HFFc6 (cell line): ENCODE results near the gene FANK1. TPM values are rescaled to one million over a fixed set of nuclear protein-coding genes. Genes with fewer than 3 reads are reported as not detected.

Source experiments
- DNase-seq: peaks from one replicate; pipeline ENCODE4 v3.0.0-alpha.2; 2018
- H3K27ac Mint-ChIP-seq: 2 replicates; pipeline ENCODE4 v1.8.0; 2020; ENCODE audit warnings: mild to moderate bottlenecking, mixed read lengths
- H3K27me3 Mint-ChIP-seq: 2 replicates; pipeline ENCODE4 v1.8.0; 2021; ENCODE audit warnings: mild to moderate bottlenecking, moderate library complexity, mixed read lengths; ENCODE audit not compliant: insufficient read depth
- H3K36me3 Mint-ChIP-seq: 2 replicates; pipeline ENCODE4 v1.8.0; 2021; ENCODE audit warnings: low read depth, mixed read lengths
- H3K4me1 Mint-ChIP-seq: 2 replicates; pipeline ENCODE4 v1.8.0; 2020; ENCODE audit warnings: low read depth, mixed read lengths
- H3K4me3 Mint-ChIP-seq: 2 replicates; pipeline ENCODE4 v1.8.0; 2020; ENCODE audit warnings: mild to moderate bottlenecking, moderate library complexity, mixed read lengths
- H3K9me3 Mint-ChIP-seq: 2 replicates; pipeline ENCODE4 v1.8.0; 2020; ENCODE audit warnings: mild to moderate bottlenecking, mixed read lengths
- total RNA-seq, 6 experiments: library from RNA; stranded (reverse); fragmentation: NEBNext Ultra II Directional; extraction: Animal tissue kit (Norgen Biotek cat#: 25700); gene quantifications; 2 replicates in 1 of 6; 3 replicates in 5 of 6; pipeline ENCODE4 v1.2.3, GENCODE V29; 2021
- TF ChIP-seq, protein P1 (sequence below): fragments of 200-600 bp; sonication (generic); IDR thresholded peaks from 2 replicates; pipeline ENCODE4 v1.5.0; 2021; ENCODE audit warnings: antibody characterized with exemption, mild to moderate bottlenecking

Gene FANK1
- total RNA-seq, 6 experiments from 2014 or later = 0.50 to 1.4 (median 0.88) TPM

DNA sequence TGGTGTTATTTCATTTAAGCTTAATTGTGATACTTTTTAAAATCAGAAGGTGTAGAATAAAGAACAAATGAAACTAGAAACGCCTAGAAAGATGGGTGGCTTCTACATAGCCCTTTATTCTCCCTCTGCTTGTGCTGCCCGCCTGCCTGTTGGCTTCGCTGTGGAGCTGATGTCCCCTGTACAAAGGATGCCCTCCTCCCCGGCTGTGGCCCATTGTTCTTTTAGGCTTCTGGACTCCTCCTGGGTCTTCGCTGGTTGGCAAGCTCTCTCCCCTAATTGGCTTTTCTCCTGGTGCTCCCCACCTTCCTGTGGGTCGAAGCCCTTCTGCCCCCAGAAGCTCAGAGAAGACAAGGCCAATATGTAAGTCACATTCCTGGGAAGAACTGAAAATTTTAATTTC, 98.2 kb downstream of the FANK1 start:
- no peak overlapping the region for H3K4me3 Mint-ChIP-seq
- no peak for DNase-seq
- TF ChIP-seq, protein P1, sequence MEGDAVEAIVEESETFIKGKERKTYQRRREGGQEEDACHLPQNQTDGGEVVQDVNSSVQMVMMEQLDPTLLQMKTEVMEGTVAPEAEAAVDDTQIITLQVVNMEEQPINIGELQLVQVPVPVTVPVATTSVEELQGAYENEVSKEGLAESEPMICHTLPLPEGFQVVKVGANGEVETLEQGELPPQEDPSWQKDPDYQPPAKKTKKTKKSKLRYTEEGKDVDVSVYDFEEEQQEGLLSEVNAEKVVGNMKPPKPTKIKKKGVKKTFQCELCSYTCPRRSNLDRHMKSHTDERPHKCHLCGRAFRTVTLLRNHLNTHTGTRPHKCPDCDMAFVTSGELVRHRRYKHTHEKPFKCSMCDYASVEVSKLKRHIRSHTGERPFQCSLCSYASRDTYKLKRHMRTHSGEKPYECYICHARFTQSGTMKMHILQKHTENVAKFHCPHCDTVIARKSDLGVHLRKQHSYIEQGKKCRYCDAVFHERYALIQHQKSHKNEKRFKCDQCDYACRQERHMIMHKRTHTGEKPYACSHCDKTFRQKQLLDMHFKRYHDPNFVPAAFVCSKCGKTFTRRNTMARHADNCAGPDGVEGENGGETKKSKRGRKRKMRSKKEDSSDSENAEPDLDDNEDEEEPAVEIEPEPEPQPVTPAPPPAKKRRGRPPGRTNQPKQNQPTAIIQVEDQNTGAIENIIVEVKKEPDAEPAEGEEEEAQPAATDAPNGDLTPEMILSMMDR = no peak
- no peaks in the 10 kb centered on the region for H3K9me3 Mint-ChIP-seq
- H3K36me3 Mint-ChIP-seq = peaks cover 5% of the 10 kb centered on the region; the same call in 1 of the 2 replicates
- H3K27ac Mint-ChIP-seq = no peak overlapping the region
- peaks cover 13% of the 10 kb centered on the region for H3K4me1 Mint-ChIP-seq
- peaks cover 9% of the 10 kb centered on the region for H3K27me3 Mint-ChIP-seq

DNA sequence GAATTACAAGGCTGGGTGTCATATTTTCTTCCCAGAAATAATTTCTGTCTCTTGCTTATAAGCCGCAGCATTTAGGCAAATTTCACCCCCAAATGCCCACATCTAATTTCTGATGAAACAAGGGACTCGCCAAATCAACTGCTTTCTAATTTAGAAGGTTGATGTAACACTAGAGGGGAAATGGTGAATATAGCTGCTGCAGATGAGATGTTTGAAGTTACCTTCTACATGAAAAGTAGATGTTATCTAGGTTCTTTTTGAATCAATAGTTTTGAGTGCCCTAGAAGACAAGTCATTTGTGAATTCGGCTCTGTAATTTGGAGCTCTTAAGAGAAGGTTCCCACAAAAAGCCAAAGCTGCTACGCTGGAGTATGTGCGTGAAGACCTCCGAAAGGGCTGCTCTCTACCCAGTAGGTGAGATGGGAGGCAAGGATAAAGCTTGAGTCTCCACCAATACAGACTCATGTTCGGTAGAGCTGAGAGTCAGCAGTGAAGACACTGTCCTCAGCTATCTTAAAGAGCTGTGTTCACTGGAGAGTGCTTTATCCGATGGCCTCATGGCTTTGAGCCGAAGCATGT, 99.5 kb downstream of the FANK1 start:
- DNase-seq = no peak
- Mint-ChIP-seq H3K27ac (no peak overlapping the region), H3K4me1 (peaks cover 17% of the 10 kb centered on the region), H3K9me3 (no peaks in the 10 kb centered on the region), H3K27me3 (peaks cover 8% of the 10 kb centered on the region), H3K4me3 (no peak overlapping the region), H3K36me3 (0 out of 2 replicates have a peak, but pooled peaks cover under 1% of the 10 kb centered on the region)
- TF ChIP-seq, protein P1 = no peak

DNA sequence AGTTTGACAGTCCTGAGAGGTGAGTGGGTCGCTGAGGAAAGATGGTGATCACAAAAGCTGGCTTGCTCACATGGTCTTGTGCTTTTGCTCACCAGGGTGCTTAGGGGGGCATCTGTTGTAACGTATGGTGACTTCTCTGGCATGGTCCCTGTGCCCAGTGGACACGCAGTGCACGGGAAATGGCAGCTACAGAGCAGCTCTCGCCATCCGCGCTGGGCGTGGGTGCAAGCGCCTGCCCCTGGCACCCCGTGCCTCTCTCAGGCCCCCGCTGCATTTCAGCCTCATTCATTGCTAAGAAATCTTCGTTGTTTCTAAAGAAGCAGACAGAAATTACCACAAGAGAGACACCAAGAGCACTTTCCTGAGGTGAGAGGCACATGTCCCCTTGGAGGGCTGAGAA, 101.2 kb downstream of the FANK1 start:
- H3K27ac Mint-ChIP-seq = no peak overlapping the region
- DNase-seq = no peak
- H3K4me3 Mint-ChIP-seq = no peak overlapping the region
- peaks cover 8% of the 10 kb centered on the region for H3K4me1 Mint-ChIP-seq
- H3K27me3 Mint-ChIP-seq = peaks cover 8% of the 10 kb centered on the region
- H3K9me3 Mint-ChIP-seq = no peaks in the 10 kb centered on the region
- no peaks in the 10 kb centered on the region for H3K36me3 Mint-ChIP-seq
- TF ChIP-seq, protein P1 = no peak

DNA sequence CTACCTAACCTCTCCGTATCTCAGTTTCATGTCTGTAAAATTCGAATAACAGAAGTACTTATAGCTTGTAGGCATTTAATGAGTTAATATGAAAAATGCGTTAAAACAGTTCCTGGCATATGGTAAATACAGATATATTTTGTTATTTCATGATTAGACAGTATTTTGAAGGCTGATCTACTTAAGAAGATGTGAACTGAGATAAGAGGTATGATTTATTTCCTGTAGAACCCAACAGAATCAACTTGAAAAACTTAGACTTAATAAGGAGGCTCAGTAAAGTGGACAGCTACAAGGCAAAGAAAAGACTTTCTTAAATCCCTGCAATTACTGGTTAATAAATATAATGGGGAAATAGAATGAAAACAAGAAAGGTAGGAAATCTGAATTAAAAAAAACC, 103.3 kb downstream of the FANK1 start:
- H3K36me3 Mint-ChIP-seq = no peaks in the 10 kb centered on the region
- H3K4me3 Mint-ChIP-seq = no peak overlapping the region
- peaks cover 8% of the 10 kb centered on the region for H3K4me1 Mint-ChIP-seq
- H3K9me3 Mint-ChIP-seq = no peaks in the 10 kb centered on the region
- H3K27ac Mint-ChIP-seq = no peak overlapping the region
- TF ChIP-seq, protein P1 = no peak
- H3K27me3 Mint-ChIP-seq = peaks cover 7% of the 10 kb centered on the region
- DNase-seq = no peak

DNA sequence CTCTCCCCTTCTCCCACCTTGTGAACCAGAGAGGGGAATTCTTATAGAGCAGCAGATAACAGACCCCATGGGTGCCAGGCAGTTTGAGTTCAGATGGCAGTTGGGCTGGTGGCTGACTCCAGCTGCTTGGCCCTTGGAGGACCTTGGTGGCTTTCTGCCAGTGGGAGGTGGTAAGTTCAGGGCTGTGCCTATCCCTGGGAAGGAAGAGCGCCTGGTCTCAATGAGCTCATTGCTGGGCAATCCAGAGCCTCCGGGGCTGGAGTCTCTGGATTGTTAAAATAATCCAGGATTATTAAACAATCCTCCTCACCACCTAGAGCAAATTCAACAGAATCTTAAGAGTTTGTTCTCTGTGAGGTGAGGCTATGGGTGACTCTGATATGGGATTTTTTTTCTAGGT, 105.2 kb downstream of the FANK1 start:
- Mint-ChIP-seq H3K36me3 (no peaks in the 10 kb centered on the region), H3K9me3 (no peaks in the 10 kb centered on the region), H3K27me3 (peaks cover 2% of the 10 kb centered on the region), H3K27ac (no peak overlapping the region), H3K4me3 (no peak overlapping the region), H3K4me1 (peaks cover 8% of the 10 kb centered on the region)
- no peak for DNase-seq
- TF ChIP-seq, protein P1 = no peak
